Activated CD8-positive, alpha-beta T cell treated with anti-CD3 and anti-CD28 coated beads for 36 hours (primary cell): ENCODE data around the gene CRIP2. TPM values are rescaled to one million over a fixed set of nuclear protein-coding genes. Genes with fewer than 3 reads are reported as not detected.

ENCODE experiments used
- ATAC-seq: fragments of 200-7000 bp; cut with Tn5 transposase; one replicate; pipeline ENCODE4 v1.10.0; 2021; ENCODE audit warnings: mild to moderate bottlenecking, moderate library complexity
- CTCF ChIA-PET: fragments of 350-600 bp; sonication (Branson Sonifier 250); formaldehyde crosslinking; loops from one replicate; lab custom pipeline; 2021; ENCODE audit warnings: antibody characterized with exemption; lab: Charles Lee
- POLR2A ChIA-PET: fragments of 350-600 bp; sonication (Branson Sonifier 250); formaldehyde crosslinking; loops from one replicate; lab custom pipeline; 2021; ENCODE audit warnings: antibody characterized with exemption; lab: Charles Lee
- DNase-seq: peaks from one replicate; pipeline ENCODE4 v3.0.0-alpha.2; 2020
- H3K27ac Mint-ChIP-seq: one replicate; pipeline ENCODE4 v1.8.0; 2021; ENCODE audit warnings: mild to moderate bottlenecking, mixed read lengths
- H3K27me3 Mint-ChIP-seq: one replicate; pipeline ENCODE4 v1.8.0; 2021; ENCODE audit warnings: mixed read lengths
- H3K36me3 Mint-ChIP-seq: one replicate; pipeline ENCODE4 v1.8.0; 2021; ENCODE audit warnings: low read depth, mixed read lengths
- H3K4me1 Mint-ChIP-seq: one replicate; pipeline ENCODE4 v1.8.0; 2021; ENCODE audit warnings: low read depth, mixed read lengths
- H3K4me3 Mint-ChIP-seq: one replicate; pipeline ENCODE4 v1.8.0; 2021; ENCODE audit warnings: mild to moderate bottlenecking, moderate library complexity, mixed read lengths
- H3K9me3 Mint-ChIP-seq: one replicate; pipeline ENCODE4 v1.8.0; 2021; ENCODE audit warnings: mixed read lengths
- CTCF ChIP-seq: fragments of 200-600 bp; IDR thresholded peaks from one replicate; pipeline ENCODE4 v1.8.0; 2022; ENCODE audit warnings: antibody characterized with exemption, mild to moderate bottlenecking
- intact Hi-C: fragments of 100-400 bp; cut with micrococcal nuclease; formaldehyde crosslinking; loops from one replicate; pipeline ENCODE4 v1.10.0; 2022
- total RNA-seq, 2 experiments: library from RNA; stranded (reverse); gene quantifications; one replicate each; pipeline ENCODE4 v1.2.3, GENCODE V29; 2021

Gene CRIP2
- total RNA-seq, 2 experiments from 2014 or later, result 0.45 TPM; not detected in 1

GRCh38 chr14:105455766-105456660 lies 18.6 kb upstream of the CRIP2 start:
- ChIA-PET POLR2A (no interaction called here), CTCF (no interaction called here)
- intact Hi-C loops, result no loop called here
- Mint-ChIP-seq H3K27ac (no peak overlapping the region), H3K27me3 (no peaks in the 10 kb centered on the region), H3K4me1 (peaks cover 2% of the 10 kb centered on the region), H3K4me3 (no peak overlapping the region), H3K9me3 (no peaks in the 10 kb centered on the region), H3K36me3 (peaks cover 16% of the 10 kb centered on the region)
- DNase-seq, result no peak
- no peak for TF ChIP-seq CTCF
- no peak for ATAC-seq

GRCh38 chr14:105456736-105457617 lies 17.6 kb upstream of the CRIP2 start:
- CTCF ChIA-PET, result interaction anchor here (1.0 to 1.6 kb wide), 2 partner anchors 24 to 86 kb away, joined by 3 to 4 read pairs; no protein-coding TSS in a partner anchor
- POLR2A ChIA-PET, result no interaction called here
- H3K9me3 Mint-ChIP-seq, result no peaks in the 10 kb centered on the region
- intact Hi-C loops, result no loop called here
- H3K27ac Mint-ChIP-seq, result no peak overlapping the region
- TF ChIP-seq CTCF, result no peak
- H3K4me1 Mint-ChIP-seq, result peaks cover 2% of the 10 kb centered on the region
- no peaks in the 10 kb centered on the region for H3K27me3 Mint-ChIP-seq
- ATAC-seq, result peak; percentile 13
- DNase-seq, result no peak
- H3K4me3 Mint-ChIP-seq, result no peak overlapping the region
- peaks cover 17% of the 10 kb centered on the region for H3K36me3 Mint-ChIP-seq

- CTCF ChIA-PET, result interaction anchor here (1.6 kb wide), 1 partner anchor 23 kb away, joined by 4 read pairs; no protein-coding TSS in a partner anchor
These were observed 16.6 kb upstream of the CRIP2 start for GRCh38 chr14:105458010-105458409.

DNA sequence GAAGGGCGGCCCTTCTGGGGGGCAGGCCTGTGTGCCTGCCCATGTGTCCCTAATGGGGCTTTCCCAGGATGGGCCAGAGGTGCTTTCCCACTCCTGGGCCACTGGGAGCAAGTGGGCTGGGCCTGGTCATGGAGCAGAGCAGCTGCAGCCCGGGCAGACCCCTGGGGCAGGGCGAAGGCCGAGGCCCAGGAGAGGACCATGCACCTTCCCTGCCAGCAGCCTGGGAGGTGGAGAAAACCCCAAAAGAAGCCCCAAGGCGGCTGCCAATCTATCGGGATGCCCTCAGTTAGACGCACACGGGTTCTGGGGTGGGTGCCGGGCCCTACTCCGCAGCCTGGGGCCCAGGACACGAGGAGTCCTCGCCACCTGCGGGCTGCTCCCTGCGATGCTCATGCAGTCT lies 16.1 kb upstream of the CRIP2 start:
- Mint-ChIP-seq H3K4me3 (no peak overlapping the region), H3K36me3 (peaks cover 10% of the 10 kb centered on the region), H3K27ac (no peak overlapping the region), H3K4me1 (peaks cover 2% of the 10 kb centered on the region), H3K9me3 (no peaks in the 10 kb centered on the region), H3K27me3 (no peaks in the 10 kb centered on the region)
- ATAC-seq (no peak), DNase-seq (no peak)
- intact Hi-C loops, result no loop called here
- no peak for TF ChIP-seq CTCF
- CTCF ChIA-PET, result no interaction called here
- POLR2A ChIA-PET, result no interaction called here

More at GRCh38 chr14:105458010-105458409, 16.6 kb upstream of the CRIP2 start:
- POLR2A ChIA-PET, result no interaction called here
- H3K36me3 Mint-ChIP-seq, result peaks cover 12% of the 10 kb centered on the region
- H3K9me3 Mint-ChIP-seq, result no peaks in the 10 kb centered on the region
- intact Hi-C loops, result no loop called here
- no peak for DNase-seq
- no peaks in the 10 kb centered on the region for H3K27me3 Mint-ChIP-seq
- H3K4me3 Mint-ChIP-seq, result no peak overlapping the region
- TF ChIP-seq CTCF, result no peak
- H3K4me1 Mint-ChIP-seq, result peaks cover 2% of the 10 kb centered on the region
- no peak for ATAC-seq
- no peak overlapping the region for H3K27ac Mint-ChIP-seq
